GM19372 (cell line): ENCODE measurements around the gene CUL4A.

ENCODE experiments used
- ATAC-seq: cut with Tn5 transposase; IDR thresholded peaks from one replicate; pipeline ENCODE4 v1.9.1; 2021; ENCODE audit warnings: mild to moderate bottlenecking, low read depth, moderate library complexity; ENCODE audit not compliant: unreplicated experiment

The CUL4A gene

GRCh38 chr13:113178896-113179167 is 30.6 kb upstream of the CUL4A start:
- no peak for ATAC-seq

GRCh38 chr13:113179374-113180230 is 29.8 kb upstream of the CUL4A start:
- ATAC-seq: no peak

- ATAC-seq: no peak
Observed at GRCh38 chr13:113182046-113182445, 27.4 kb upstream of the CUL4A start.

DNA sequence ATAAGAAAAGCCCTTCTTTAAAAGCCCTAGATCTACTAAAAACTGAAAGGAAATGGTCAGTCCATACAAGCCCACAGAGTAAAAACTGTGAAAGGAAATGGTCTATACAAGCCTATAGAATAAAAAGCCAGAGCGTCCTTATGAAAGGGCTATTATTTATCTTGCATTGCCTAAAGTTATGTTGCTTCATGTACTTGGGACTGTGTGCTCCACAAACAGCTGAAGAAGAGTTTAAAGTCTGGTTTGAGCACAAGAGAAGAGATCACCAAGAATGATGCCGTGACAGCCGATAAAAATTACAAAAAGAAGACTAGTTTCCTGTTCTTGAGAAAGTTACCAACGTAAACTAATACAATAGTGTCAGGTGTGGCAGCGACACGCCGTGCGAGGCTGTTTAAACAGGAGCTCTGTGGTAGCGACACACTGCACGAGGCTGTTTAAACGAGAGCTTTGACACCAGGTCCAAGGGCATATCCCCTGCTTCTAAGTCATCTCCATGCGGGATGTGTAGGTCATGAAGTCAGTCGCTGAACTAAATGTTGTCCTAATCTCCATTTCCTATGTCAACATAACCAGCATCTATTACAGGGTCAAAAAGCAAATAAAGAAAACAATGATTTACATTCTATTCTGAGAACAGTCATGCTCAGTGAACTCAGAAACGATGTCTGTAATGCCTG is 25.8 kb upstream of the CUL4A start:
- ATAC-seq: no peak

DNA sequence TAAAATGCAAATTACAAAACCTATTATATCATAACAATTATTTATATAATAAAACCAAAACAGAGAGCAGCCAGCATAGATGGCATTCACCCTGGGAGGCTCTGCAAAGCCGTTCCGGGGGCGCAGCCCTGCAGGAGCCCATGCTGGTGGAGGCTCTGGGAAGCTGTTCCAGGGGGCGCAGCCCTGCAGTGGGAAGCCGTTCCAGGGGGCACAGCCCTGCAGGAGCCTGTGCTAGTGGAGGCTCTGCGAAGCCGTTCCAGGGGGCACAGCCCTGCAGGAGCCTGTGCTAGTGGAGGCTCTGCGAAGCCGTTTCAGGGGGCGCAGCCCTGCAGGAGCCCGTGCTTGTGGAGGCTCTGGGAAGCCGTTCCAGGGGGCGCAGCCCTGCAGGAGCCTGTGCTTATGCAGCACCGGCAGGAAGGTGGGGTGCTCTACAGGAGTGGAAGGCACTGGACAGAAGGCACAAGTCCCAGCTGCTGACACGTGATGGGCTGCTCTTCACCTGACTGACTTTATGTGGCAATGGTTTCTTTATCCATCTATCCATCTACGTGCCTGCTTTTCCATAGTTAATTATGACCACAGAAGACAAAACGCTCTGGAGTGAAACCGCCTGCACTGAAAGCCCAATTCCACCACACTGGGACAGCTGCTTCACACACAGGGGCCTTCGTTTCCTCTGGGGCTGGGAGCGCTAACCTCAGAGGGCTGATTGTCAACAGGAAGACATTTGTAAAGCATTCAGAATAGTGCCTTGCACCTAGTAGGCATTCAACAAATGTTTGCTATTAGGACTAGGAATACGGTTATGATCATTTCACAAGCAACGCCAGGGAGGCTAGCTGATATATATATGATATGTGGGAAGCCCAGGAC is 24.6 kb upstream of the CUL4A start:
- ATAC-seq: no peak

GRCh38 chr13:113186061-113186900 is 23.1 kb upstream of the CUL4A start:
- peak; percentile 91 for ATAC-seq

GRCh38 chr13:113187263-113187669 is 22.1 kb upstream of the CUL4A start:
- ATAC-seq: no peak

DNA sequence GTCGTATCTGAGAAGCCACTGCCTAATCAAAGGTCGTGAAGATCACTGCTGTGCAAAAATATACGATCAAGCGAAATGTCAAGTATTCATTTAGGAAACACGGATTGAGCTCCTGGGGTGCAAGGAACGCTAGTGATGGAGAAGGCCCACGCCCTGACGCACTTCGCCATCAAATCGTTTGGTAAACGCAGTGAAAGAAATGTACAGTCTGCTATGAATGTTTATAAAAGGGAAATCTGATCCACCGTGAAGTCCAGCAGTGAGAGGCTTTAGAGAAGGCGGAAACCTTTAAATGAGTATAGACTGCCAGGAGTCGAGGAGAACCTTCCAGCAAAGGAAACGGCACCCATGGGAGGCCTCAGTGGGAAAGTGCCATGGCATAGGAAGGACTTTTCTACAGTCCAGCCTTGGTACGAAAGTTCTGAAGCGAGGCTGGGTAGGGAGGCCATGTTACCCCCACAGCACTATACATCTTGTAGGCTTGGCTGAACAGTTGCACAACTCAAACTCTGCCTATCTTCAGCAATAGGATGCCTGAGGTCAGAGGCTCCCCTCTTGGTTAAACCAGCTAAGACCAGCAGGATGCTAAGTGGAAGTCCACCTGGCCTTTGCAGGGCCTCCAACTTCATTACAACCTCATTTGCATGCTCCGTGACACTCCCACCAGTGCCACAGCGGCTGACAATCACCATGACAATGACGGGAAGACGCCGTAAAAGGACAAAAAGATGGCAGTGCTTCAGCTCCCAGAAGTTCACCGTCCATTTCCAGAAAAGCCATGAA is 21.3 kb upstream of the CUL4A start:
- ATAC-seq: no peak

- no peak for ATAC-seq
Observed at GRCh38 chr13:113190181-113190580, 19.2 kb upstream of the CUL4A start.

- ATAC-seq: no peak
Observed at GRCh38 chr13:113192279-113192678, 17.1 kb upstream of the CUL4A start.

DNA sequence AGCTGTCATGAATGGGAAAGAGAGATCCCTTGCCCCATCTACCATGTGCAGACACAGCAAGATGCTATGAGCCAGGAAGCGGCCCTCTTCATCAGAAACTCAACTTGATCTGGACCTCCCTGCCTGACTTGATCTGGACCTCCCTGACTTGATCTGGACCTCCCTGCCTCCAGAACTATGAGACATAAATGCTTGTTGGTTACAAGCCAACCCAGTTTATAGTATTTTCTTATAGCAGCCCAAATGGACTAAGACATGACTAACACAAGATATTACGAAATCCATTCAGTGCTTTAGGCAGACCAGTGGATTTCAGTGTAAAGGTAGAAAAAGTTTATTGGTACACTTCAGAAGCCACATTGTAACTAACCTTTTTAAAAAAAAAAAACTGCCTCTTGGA is 16.5 kb upstream of the CUL4A start:
- ATAC-seq: no peak

DNA sequence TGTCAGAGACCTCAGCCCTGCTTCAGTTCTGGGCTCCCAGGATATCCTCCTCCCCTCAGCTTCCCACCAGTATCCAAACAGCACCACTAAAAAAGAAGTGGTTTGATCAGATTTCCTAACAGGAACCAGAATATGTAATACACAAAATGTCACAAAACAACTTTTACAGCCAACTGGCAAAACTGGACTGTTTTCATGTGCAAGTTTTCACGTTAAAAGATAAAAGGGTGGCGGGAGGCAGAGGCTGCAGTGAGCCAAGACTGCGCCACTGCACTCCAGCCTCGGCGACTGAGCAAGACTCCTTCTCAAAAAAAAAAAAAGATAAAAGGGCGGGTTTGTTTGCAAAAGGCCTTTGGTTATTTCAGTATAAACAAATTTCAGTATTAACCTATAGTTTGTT is 14.1 kb upstream of the CUL4A start:
- no peak for ATAC-seq

GRCh38 chr13:113196970-113197737 is 12.3 kb upstream of the CUL4A start:
- no peak for ATAC-seq

DNA sequence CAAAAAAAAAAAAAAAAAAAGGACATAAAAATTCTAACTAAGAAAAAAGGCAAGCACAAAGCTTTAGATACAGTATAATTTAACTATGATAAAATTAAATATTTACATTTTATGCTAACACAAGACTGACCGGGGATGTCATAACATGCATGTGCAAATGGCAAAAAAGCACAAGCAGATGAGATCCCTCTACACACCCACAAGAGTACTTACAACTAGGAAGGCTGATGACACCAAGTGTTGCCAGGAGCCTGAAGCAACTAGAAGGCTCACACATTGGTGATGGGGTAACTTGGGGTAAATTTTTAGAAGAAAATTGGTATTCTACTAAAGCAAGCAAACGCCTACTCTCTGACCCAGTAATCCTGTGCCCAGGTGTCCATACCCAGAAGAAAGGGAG is 7.6 kb upstream of the CUL4A start:
- no peak for ATAC-seq

DNA sequence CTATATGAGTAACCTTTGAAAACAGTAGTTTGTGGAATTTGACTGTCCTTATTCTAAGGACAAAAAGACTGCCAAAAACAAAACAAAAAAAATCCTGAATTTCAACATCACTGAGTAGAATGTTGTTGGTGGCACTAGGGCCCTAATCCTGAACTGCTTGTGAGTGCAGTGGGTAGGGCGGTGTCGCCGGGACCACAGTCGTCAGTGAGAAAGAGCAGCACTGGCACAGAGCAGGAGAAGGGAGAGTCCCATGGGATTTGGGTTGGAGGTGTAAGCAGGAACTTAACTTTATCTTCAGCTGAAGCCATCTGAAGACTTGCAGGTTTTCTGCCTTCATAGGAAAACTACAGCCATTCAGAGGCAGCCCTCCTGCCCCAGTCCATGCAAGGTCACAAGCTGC is 6.5 kb upstream of the CUL4A start:
- no peak for ATAC-seq

- ATAC-seq: no peak
Observed at GRCh38 chr13:113203507-113204377, 5.7 kb upstream of the CUL4A start.

DNA sequence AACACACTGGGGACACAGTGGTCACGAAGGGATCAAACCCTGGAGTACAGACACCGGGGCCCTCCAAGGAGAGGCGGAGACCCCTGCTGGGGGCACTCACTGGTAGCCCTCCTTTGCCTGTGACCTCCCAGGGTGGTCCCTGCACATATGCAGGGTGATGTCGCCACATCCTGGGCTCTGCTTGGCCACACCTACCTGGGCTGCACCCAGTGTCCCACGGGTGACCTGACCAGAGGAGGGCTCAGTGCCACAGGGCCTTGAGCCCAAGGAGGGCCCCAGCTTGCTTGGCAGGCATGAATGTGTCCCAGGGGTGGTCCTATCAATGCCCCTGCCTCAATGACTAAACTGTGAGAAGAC is 5.1 kb upstream of the CUL4A start:
- no peak for ATAC-seq

GRCh38 chr13:113205428-113205931 is 3.9 kb upstream of the CUL4A start:
- ATAC-seq: no peak
